GM10248 (cell line): Measurements from ENCODE around the gene DUOX1.

Experiments
- CTCF ChIA-PET: fragments of 300-600 bp; sonication (Branson Sonifier 250); formaldehyde crosslinking; extraction: SDS; loops from one replicate; lab custom pipeline; 2021; ENCODE audit warnings: antibody characterized with exemption; lab: Yijun Ruan, JAX
- POLR2A ChIA-PET: fragments of 350-650 bp; sonication (Branson Sonifier 250); formaldehyde crosslinking; extraction: SDS; loops from one replicate; lab custom pipeline; 2020; ENCODE audit warnings: antibody characterized with exemption; lab: Yijun Ruan, JAX
- DNase-seq: peaks from one replicate; pipeline ENCODE4 v3.0.0; 2012; ENCODE audit errors: extremely low spot score
- CTCF ChIP-seq: IDR thresholded peaks from 2 replicates; pipeline ENCODE4 v1.5.1; 2012; ENCODE audit warnings: mild to moderate bottlenecking, low read depth; ENCODE audit errors: extremely low read depth, missing control alignments, control extremely low read depth

The DUOX1 gene

GRCh38 chr15:45089712-45090373 is 40.0 kb upstream of the DUOX1 start:
- POLR2A ChIA-PET = no interaction called here
- CTCF ChIA-PET = interaction anchor here (0.8 to 1.7 kb wide), 3 partner anchors 8 to 55 kb away, joined by 3 to 5 read pairs (median 5); no protein-coding TSS in a partner anchor
- DNase-seq = no peak
- TF ChIP-seq CTCF = no peak

- POLR2A ChIA-PET = no interaction called here
- no peak for DNase-seq
- CTCF ChIA-PET = no interaction called here
- no peak for TF ChIP-seq CTCF
Measured at GRCh38 chr15:45091161-45091560, 38.6 kb upstream of the DUOX1 start.

- DNase-seq = no peak
- no peak for TF ChIP-seq CTCF
- POLR2A ChIA-PET = no interaction called here
- CTCF ChIA-PET = interaction anchor here (3.8 kb wide), 1 partner anchor 27 kb away, joined by 16 read pairs; no protein-coding TSS in a partner anchor
Measured at GRCh38 chr15:45091576-45091975, 38.2 kb upstream of the DUOX1 start.

GRCh38 chr15:45093013-45093412 is 36.8 kb upstream of the DUOX1 start:
- no peak for DNase-seq
- POLR2A ChIA-PET = no interaction called here
- CTCF ChIA-PET = interaction anchor here (1.2 to 3.8 kb wide), 3 partner anchors 10 to 56 kb away, joined by 3 to 16 read pairs (median 3); no protein-coding TSS in a partner anchor
- TF ChIP-seq CTCF = no peak

- POLR2A ChIA-PET = no interaction called here
- no peak for DNase-seq
- CTCF ChIA-PET = interaction anchor here (1.0 to 3.8 kb wide), 4 partner anchors 11 to 56 kb away, joined by 3 to 16 read pairs (median 3); no protein-coding TSS in a partner anchor
- no peak for TF ChIP-seq CTCF
Measured at GRCh38 chr15:45093622-45094357, 36.0 kb upstream of the DUOX1 start.

GRCh38 chr15:45094358-45094730 is 35.5 kb upstream of the DUOX1 start:
- no peak for TF ChIP-seq CTCF
- ChIA-PET POLR2A (no interaction called here), CTCF (interaction anchor here (1.0 to 3.8 kb wide), 2 partner anchors 24 to 32 kb away, joined by 3 to 16 read pairs; no protein-coding TSS in a partner anchor)
- no peak for DNase-seq
